Measurements from ENCODE around the gene ZNF516. TPM values are rescaled to one million over a fixed set of nuclear protein-coding genes. Genes with fewer than 3 reads are reported as not detected.
A peak's percentile ranks its signal among the peaks of the same experiment; 100 is the strongest.

Gene ZNF516
- total RNA-seq, 1 donor = 16.3 TPM

DNA sequence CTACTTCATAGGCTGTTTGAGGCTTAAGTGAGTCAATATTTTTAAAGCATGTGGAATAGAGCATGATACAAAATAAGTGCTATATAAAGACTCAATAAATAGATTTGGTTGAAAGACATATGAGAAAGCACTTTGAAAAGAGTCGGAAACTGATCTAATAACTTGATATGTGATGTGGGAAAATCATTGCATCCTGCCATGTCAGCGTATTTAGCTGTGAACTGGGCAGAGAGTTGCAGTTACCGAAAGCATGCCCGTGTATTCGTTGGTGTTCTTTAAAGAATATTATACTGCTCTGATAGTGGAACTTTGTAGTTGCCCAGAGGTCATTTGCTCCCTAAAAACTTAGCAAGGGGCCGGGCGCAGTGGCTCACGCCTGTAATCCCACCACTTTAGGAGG, 37.8 kb upstream of the ZNF516 start:
- TF ChIP-seq, protein P1, sequence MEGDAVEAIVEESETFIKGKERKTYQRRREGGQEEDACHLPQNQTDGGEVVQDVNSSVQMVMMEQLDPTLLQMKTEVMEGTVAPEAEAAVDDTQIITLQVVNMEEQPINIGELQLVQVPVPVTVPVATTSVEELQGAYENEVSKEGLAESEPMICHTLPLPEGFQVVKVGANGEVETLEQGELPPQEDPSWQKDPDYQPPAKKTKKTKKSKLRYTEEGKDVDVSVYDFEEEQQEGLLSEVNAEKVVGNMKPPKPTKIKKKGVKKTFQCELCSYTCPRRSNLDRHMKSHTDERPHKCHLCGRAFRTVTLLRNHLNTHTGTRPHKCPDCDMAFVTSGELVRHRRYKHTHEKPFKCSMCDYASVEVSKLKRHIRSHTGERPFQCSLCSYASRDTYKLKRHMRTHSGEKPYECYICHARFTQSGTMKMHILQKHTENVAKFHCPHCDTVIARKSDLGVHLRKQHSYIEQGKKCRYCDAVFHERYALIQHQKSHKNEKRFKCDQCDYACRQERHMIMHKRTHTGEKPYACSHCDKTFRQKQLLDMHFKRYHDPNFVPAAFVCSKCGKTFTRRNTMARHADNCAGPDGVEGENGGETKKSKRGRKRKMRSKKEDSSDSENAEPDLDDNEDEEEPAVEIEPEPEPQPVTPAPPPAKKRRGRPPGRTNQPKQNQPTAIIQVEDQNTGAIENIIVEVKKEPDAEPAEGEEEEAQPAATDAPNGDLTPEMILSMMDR (IDR thresholded peaks at IDR 0.05; ENCODE audit: extremely low read depth, low read depth, low read length) = no peak
- H3K4me3 ChIP-seq (ENCODE audit: insufficient read depth, low read length) = no peak overlapping the region
- no peaks in the 10 kb centered on the region for H3K79me2 ChIP-seq (ENCODE audit: insufficient read depth, low read length)
- H3K4me1 ChIP-seq (ENCODE audit: insufficient read depth, low read length) = peaks cover 7% of the 10 kb centered on the region
- no peak overlapping the region for H2AFZ ChIP-seq (ENCODE audit: low read length)
- no peak for DNase-seq (ENCODE audit: insufficient read length, low spot score, missing footprints)
- H3K9me3 ChIP-seq (ENCODE audit: low read depth, low read length) = no peaks in the 10 kb centered on the region
- no peak overlapping the region for H3K27ac ChIP-seq (ENCODE audit: low read depth, low read length)
- H3K36me3 ChIP-seq (ENCODE audit: insufficient read depth, low read length) = no peaks in the 10 kb centered on the region
- no peaks in the 10 kb centered on the region for H4K20me1 ChIP-seq (ENCODE audit: insufficient read depth, low read length)
- no peak overlapping the region for H3K4me2 ChIP-seq (ENCODE audit: insufficient read depth, low read length)
- H3K27me3 ChIP-seq (ENCODE audit: insufficient read depth, low read length) = peaks cover under 1% of the 10 kb centered on the region

DNA sequence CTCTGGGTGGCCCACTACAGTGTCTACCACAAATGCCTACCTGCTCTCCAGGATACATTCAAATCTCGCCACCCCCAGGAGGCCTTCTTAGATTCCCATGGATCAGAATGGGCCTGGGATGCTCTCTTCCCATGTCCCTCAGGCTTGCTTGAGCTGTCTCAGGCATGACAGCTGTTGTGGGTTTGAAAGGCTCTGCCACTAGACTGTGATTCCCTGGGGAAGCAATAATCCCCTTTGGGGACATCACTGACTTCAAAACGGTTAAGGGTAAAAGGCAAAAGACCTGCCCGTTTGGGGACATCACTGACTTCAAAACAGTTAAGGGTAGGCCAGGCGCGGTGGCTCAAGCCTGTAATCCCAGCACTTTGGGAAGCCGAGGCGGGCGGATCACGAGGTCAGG, 35.8 kb upstream of the ZNF516 start:
- Histone ChIP-seq H3K4me2 (ENCODE audit: insufficient read depth, low read length) (no peak overlapping the region), H3K4me3 (ENCODE audit: insufficient read depth, low read length) (no peak overlapping the region), H3K9me3 (ENCODE audit: low read depth, low read length) (no peaks in the 10 kb centered on the region), H3K27ac (ENCODE audit: low read depth, low read length) (no peak overlapping the region), H2AFZ (ENCODE audit: low read length) (no peak overlapping the region), H3K27me3 (ENCODE audit: insufficient read depth, low read length) (peaks cover 20% of the 10 kb centered on the region), H3K4me1 (ENCODE audit: insufficient read depth, low read length) (peaks cover 7% of the 10 kb centered on the region), H3K36me3 (ENCODE audit: insufficient read depth, low read length) (no peaks in the 10 kb centered on the region), H4K20me1 (ENCODE audit: insufficient read depth, low read length) (no peaks in the 10 kb centered on the region), H3K79me2 (ENCODE audit: insufficient read depth, low read length) (no peaks in the 10 kb centered on the region)
- no peak for DNase-seq (ENCODE audit: insufficient read length, low spot score, missing footprints)
- TF ChIP-seq, protein P1 (IDR thresholded peaks at IDR 0.05; ENCODE audit: extremely low read depth, low read depth, low read length) = no peak

DNA sequence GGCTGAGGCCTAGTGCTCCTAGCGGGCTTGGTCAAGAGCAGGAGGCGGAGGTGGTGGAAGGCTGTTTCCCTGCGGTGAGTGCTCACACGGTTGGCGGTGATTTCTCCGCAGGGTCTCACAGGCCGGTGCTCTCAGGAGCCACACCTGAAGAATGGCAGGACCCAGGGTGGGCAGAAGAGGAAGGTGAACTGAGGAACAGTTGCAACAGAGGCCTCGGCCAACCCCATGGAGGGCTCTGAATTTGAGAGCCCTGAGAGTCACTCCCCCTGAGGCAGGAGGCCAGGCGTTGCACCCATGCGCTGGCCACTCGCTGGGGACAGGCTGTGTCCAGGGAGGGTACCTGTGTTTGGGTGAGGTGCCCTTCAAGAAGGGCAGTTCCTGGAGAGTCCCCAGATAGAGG, 35.3 kb upstream of the ZNF516 start:
- H3K4me3 ChIP-seq (ENCODE audit: insufficient read depth, low read length) = no peak overlapping the region
- no peaks in the 10 kb centered on the region for H3K36me3 ChIP-seq (ENCODE audit: insufficient read depth, low read length)
- H3K27ac ChIP-seq (ENCODE audit: low read depth, low read length) = no peak overlapping the region
- peaks cover 25% of the 10 kb centered on the region for H3K27me3 ChIP-seq (ENCODE audit: insufficient read depth, low read length)
- peaks cover 7% of the 10 kb centered on the region for H3K4me1 ChIP-seq (ENCODE audit: insufficient read depth, low read length)
- no peak overlapping the region for H2AFZ ChIP-seq (ENCODE audit: low read length)
- TF ChIP-seq, protein P1 (IDR thresholded peaks at IDR 0.05; ENCODE audit: extremely low read depth, low read depth, low read length) = no peak
- no peak overlapping the region for H3K4me2 ChIP-seq (ENCODE audit: insufficient read depth, low read length)
- no peak for DNase-seq (ENCODE audit: insufficient read length, low spot score, missing footprints)
- H3K79me2 ChIP-seq (ENCODE audit: insufficient read depth, low read length) = no peaks in the 10 kb centered on the region
- no peaks in the 10 kb centered on the region for H4K20me1 ChIP-seq (ENCODE audit: insufficient read depth, low read length)
- no peaks in the 10 kb centered on the region for H3K9me3 ChIP-seq (ENCODE audit: low read depth, low read length)

DNA sequence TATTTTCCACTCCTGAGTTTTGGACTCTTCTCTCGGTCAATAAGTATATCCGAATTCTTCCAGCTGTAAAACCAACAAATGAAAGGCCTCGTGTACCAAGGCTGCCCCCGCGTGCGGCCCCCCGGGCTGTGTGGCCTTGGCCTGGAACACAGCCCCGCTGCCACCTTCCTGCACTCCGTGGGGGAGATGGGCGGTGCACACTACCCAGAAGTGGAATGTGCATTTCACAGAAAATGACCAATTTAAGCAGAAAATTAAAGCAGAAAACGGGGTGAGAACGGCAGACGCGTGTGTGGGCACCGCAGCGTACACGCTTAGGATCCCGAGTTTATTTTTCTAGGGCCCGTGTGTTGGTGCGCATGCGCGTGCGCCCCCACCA, 34.4 kb upstream of the ZNF516 start:
- H3K4me1 ChIP-seq (ENCODE audit: insufficient read depth, low read length) = peaks cover 7% of the 10 kb centered on the region
- no peaks in the 10 kb centered on the region for H3K79me2 ChIP-seq (ENCODE audit: insufficient read depth, low read length)
- peak overlapping the region; percentile 63 for H3K4me3 ChIP-seq (ENCODE audit: insufficient read depth, low read length)
- H4K20me1 ChIP-seq (ENCODE audit: insufficient read depth, low read length) = no peaks in the 10 kb centered on the region
- no peak overlapping the region for H3K27ac ChIP-seq (ENCODE audit: low read depth, low read length)
- H3K4me2 ChIP-seq (ENCODE audit: insufficient read depth, low read length) = peak overlapping the region; percentile 83
- H3K36me3 ChIP-seq (ENCODE audit: insufficient read depth, low read length) = no peaks in the 10 kb centered on the region
- H2AFZ ChIP-seq (ENCODE audit: low read length) = peak overlapping the region; percentile 90
- no peak for DNase-seq (ENCODE audit: insufficient read length, low spot score, missing footprints)
- H3K9me3 ChIP-seq (ENCODE audit: low read depth, low read length) = no peaks in the 10 kb centered on the region
- TF ChIP-seq, protein P1 (IDR thresholded peaks at IDR 0.05; ENCODE audit: extremely low read depth, low read depth, low read length) = no peak
- peaks cover 35% of the 10 kb centered on the region for H3K27me3 ChIP-seq (ENCODE audit: insufficient read depth, low read length)
